ENCODE results near the gene CNIH3.

DNA sequence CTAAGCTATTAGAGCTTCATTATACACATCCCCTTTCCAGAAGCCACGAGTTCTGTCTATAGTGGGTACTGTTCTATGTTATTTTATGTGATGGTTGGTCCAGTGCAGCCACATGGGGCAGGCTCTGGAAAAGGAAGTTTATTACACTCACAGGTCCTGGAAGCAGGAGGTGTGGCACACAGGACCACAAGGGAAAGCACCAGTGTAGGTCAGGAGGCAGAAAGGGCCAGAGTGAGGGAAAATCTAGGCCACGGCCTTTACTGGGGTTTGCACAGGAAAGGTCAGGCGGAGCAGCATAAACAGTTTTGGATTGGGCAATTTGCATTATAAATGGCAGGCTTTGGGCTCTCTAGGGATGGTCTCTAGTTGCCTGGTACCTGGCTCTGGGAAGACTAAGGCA is 21.8 kb upstream of the CNIH3 start:
- TF ChIP-seq FOXM1 (IDR thresholded peaks at IDR 0.05; ENCODE audit: borderline replicate concordance, low read depth) = no peak
- TF ChIP-seq TEAD4 (IDR thresholded peaks at IDR 0.05) = no peak
- no peak for TF ChIP-seq YY1 (IDR thresholded peaks at IDR 0.05; ENCODE audit: low read depth)
- TF ChIP-seq, protein P1, sequence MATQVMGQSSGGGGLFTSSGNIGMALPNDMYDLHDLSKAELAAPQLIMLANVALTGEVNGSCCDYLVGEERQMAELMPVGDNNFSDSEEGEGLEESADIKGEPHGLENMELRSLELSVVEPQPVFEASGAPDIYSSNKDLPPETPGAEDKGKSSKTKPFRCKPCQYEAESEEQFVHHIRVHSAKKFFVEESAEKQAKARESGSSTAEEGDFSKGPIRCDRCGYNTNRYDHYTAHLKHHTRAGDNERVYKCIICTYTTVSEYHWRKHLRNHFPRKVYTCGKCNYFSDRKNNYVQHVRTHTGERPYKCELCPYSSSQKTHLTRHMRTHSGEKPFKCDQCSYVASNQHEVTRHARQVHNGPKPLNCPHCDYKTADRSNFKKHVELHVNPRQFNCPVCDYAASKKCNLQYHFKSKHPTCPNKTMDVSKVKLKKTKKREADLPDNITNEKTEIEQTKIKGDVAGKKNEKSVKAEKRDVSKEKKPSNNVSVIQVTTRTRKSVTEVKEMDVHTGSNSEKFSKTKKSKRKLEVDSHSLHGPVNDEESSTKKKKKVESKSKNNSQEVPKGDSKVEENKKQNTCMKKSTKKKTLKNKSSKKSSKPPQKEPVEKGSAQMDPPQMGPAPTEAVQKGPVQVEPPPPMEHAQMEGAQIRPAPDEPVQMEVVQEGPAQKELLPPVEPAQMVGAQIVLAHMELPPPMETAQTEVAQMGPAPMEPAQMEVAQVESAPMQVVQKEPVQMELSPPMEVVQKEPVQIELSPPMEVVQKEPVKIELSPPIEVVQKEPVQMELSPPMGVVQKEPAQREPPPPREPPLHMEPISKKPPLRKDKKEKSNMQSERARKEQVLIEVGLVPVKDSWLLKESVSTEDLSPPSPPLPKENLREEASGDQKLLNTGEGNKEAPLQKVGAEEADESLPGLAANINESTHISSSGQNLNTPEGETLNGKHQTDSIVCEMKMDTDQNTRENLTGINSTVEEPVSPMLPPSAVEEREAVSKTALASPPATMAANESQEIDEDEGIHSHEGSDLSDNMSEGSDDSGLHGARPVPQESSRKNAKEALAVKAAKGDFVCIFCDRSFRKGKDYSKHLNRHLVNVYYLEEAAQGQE (IDR thresholded peaks at IDR 0.05; ENCODE audit: low read depth) = no peak
- TF ChIP-seq, protein P2, sequence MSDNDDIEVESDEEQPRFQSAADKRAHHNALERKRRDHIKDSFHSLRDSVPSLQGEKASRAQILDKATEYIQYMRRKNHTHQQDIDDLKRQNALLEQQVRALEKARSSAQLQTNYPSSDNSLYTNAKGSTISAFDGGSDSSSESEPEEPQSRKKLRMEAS (IDR thresholded peaks at IDR 0.05) = no peak
- no peak for TF ChIP-seq EGR1 (IDR thresholded peaks at IDR 0.05)
- TF ChIP-seq RAD21 (IDR thresholded peaks at IDR 0.05; ENCODE audit: low read depth) = no peak
- TF ChIP-seq CREB1 (IDR thresholded peaks at IDR 0.05; ENCODE audit: low read depth) = no peak
- no peak for TF ChIP-seq ZBTB7A (IDR thresholded peaks at IDR 0.05; ENCODE audit: low read depth)
- TF ChIP-seq CEBPB (IDR thresholded peaks at IDR 0.05) = no peak
- TF ChIP-seq EP300 (IDR thresholded peaks at IDR 0.05; ENCODE audit: borderline replicate concordance) = no peak
- no peak for TF ChIP-seq TAF1 (IDR thresholded peaks at IDR 0.05; ENCODE audit: low read depth)
- no peak for TF ChIP-seq TCF12 (IDR thresholded peaks at IDR 0.05; ENCODE audit: low read depth)
